ENCODE data around the gene NOP56. TPM values are rescaled to one million over a fixed set of nuclear protein-coding genes. Genes with fewer than 3 reads are reported as not detected.
A peak's percentile ranks its signal among the peaks of the same experiment; 100 is the strongest.
"Not testable (repeated sequence)": the region's sequence is repeated elsewhere in the genome, so short reads cannot be mapped to it uniquely, and the experiment has no call there.

The NOP56 gene
- polyA plus RNA-seq, 12 donors: 131 to 191 (median 155) TPM; not detected in 1

DNA sequence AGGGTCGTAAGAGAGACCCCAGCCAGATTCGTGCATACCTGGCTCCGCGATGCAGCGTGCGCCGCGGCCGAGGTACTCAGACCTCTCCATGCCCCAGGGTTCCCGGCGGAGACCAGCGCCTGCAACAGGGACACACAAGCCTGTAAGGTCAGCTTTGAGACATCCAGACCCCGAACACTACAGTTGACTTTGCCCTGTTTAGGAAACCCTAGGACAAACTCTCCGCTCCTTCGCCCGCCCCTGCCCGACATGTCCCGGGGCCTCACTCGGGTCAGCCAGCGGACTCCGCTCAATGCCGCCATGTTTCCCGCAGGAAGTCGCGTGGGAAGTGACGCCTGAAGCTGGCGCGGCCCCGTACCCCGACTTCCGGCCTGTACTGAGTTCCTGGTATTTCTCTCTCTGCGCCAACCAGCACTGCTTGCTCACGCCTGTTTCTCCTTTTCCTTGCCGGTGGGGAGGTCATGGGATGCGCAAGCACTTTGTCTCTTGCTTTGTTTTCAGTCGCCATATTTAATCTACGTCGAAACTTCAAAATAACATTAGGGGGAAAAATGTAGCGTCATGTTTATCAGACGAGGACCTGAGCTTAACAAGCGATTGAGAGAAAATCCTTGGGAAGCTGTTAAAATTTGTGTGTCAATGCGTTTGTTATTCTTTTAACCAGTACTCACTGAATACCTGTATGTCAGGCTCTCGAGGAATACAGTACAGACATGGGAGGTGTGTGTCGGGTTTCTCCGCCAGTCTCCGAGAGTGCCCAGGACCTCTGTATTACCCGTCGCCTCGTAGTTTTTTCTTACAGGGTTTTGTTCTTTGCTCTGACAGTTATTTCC is 11.7 kb downstream of the NOP56 start, which contains the start of gene IDH3B:
Gene IDH3B, minus strand, starts transcription at position 330 of the 833 bp plus-strand sequence. Its CDS starts 28 bp downstream, at position 302.
- peak; percentile 97 for DNase-seq

DNA sequence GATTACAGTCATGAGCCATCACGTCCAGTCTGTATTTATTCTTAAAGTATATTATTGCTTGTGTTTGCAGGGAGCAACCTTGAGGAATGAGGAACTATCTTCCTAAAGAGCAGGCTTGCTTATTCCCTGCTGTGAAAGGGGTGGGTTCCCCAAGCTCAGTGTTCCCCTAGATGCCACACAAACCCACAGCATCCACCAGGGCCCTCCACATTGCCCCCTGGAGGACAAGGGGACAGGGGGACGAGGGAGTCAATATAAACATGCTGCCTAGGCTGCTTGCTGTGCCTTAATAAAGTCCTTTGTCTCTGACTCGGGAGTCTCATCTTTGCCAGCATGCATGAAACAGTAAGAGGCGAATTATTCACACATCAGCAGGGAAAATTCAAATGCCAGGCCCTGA is 19.5 kb downstream of the NOP56 start:
- DNase-seq: no peak

DNA sequence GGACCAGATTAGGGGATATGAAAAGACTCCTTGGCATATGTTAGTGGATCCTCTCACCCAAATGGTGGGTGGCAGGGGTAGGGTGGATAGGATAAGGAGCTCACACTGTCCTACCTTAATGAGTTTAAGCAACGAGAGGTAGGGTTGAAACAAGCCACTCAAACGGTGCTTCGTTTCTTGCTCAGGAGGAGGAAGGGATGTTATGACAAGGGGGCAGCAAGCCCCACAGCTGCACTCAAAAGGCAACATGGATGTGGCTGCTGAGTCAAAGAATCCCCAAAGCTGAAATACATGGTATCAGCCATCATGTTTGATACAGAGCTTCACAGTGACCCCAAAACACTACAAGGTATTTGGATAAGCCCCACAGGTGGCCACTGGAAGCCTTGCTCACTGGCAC is 20.0 kb downstream of the NOP56 start:
- no peak for DNase-seq

- DNase-seq: no peak
These were observed 21.0 kb downstream of the NOP56 start for GRCh38 chr20:2673453-2673852.

DNA sequence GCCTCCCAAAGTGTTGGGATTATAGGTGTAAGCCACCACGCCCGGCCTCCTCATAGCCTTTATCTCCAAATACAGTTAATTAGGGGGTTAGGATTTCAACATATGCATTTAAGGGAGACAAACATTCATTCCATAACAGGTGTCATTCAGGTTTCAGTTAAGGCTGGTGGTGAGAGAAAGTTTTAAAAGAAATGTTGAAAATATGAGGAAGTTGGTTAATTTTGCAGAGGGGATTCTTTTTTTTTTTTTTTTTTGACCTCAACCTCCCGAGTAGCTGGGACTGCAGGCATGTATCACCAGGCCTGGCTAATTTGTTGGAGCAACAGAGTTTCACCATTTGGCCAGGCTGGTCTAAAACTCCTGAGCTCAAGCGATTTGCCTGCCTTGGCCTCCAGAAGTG is 27.6 kb downstream of the NOP56 start:
- no peak for DNase-seq

DNA sequence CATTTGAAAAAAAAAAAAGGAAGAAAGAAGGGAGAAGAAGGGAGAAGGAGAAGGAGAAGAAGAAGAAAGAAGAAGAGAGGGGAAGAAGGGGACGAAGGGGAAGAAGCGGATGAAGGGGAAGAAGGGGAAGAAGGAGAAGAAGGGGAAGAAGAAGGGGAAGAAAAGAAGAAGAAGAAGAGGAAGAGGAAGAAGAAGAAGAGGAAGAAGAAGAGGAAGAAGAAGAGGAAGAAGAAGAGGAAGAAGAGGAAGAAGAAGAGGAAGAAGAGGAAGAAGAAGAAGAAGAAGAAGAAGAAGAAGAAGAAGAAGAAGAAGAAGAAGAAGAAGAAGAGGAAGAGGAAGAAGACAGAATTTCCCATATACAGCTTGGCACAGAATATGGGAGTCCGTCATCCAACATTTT is 29.6 kb downstream of the NOP56 start:
- not testable (repeated sequence) for DNase-seq

GRCh38 chr20:2684817-2685216 is 32.4 kb downstream of the NOP56 start:
- DNase-seq: not testable (repeated sequence)

DNA sequence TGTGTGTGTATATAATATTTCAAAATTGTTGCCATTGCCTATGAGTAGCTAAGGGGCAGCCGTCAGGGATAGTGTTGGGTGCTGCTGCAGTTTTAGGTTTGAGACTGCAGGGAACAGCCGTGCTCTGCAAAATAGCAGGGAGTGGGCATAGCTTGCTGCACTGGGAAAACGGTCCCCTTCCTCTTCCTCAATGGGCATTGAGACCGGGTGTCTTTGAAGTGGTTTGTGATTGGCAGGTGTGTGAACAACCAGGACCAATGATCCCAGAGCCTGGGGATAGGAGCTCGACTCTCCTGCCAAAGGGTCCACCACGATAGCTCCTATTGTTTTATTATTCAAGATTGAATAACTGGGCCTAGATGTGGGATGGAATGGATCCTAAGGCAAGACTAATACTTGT is 35.1 kb downstream of the NOP56 start:
- DNase-seq: no peak

- DNase-seq: peak; percentile 23
These were observed 35.7 kb downstream of the NOP56 start for GRCh38 chr20:2688041-2688591.

DNA sequence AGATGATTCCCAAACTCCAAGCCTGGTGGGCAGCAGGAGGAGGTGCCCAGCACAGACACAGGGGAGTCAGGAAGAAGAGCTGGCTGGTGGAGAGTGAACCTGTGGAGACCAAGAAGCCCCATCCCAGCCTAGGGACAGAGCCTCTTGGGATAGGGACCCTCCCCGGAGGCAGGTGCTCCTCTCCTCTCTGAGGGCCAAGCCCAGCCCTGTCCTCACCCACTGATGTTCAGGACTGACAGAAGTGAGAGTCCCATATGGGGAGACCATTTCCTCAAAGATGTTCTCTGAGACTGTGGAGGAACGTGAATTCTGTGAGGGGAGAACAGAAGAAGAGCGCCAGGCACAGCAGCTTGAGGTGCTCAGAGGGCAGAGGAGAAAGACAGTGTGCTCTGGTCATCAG is 37.8 kb downstream of the NOP56 start:
- DNase-seq: no peak

- no peak for DNase-seq
These were observed 38.3 kb downstream of the NOP56 start for GRCh38 chr20:2690718-2691117.

- DNase-seq: no peak
These were observed 38.7 kb downstream of the NOP56 start for GRCh38 chr20:2691127-2691526.

DNA sequence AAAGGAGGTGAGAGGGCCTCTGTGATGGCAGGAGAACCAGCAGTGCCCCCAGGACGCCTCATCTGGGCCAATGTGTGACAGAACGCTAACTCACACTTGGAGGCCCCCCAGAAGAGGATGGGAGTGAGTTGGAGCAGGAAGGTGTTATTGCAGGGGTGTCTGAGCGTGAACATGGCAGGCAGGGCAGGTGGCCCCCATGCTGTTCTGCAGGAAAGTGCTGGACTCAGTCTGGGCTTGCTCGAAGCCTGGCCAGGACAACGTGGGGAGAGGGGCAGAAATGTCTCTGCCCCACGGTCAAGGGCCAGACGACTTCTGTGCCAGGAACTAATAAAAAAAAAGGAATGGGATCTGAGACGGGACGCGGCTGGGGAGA is 39.2 kb downstream of the NOP56 start:
- no peak for DNase-seq

GRCh38 chr20:2692036-2692885 is 39.8 kb downstream of the NOP56 start, which contains the start of gene EBF4:
Gene EBF4 (plus strand): TSS chr20:2692780. CDS start chr20:2693646, 866 bp downstream.
- peak; percentile 38 for DNase-seq

GRCh38 chr20:2692886-2693285 is 40.5 kb downstream of the NOP56 start:
- no peak for DNase-seq

DNA sequence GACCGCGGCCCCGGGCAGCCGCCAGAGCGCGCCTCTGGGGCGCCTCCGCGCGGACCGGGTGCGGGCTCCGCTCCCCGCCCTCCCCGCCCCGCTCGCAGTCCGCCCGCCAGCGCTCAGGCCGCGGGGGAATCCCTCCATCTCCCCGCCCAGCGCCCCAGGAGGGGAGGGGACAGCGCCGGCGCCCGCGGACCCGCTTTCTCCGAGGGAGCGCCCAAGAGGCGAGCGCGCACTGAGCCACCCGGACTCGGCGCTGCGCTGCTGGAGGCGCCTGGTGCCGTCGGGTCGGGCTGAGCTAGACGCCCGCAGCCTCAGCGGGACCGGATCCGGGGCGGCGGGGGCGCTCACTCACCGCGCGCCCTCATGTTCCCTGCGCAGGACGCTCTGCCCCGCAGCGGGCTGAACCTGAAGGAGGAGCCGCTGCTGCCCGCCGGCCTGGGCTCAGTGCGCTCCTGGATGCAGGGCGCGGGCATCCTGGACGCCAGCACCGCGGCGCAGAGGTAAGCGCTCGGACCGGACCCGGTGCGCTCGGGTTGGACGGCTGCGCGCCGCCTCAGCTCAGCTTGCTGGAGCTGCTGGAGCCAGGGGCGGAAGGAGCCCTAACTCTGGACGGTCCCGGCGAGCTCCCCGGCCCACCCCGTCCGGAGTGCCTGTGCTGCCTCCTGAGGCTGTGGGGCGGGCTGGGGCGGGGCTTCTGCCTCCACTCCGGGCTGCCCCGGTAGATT is 41.0 kb downstream of the NOP56 start:
- no peak for DNase-seq

DNA sequence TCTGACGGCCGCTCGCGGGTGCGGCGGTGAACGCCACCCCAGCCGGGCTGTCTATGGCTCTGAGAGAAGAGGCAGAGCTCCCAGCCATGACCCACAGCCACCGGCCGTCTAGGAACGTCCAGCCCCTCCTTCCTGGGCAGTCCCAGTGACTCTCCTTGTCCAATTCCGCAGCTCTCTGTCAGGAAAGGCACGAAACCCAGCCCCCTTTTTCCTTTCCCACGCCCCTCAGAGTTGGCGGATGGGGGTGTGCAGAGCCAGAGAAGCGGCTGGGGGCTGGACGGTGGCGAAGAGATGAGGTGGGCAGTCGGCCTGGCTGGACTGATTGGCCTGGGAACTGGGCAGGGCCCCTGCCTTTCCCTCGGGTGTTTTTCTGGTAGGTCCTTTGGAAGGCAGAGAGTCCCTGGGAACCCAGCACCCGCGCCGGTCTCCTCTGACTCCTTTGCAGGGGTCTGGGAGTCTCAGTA is 41.6 kb downstream of the NOP56 start:
- DNase-seq: no peak

DNA sequence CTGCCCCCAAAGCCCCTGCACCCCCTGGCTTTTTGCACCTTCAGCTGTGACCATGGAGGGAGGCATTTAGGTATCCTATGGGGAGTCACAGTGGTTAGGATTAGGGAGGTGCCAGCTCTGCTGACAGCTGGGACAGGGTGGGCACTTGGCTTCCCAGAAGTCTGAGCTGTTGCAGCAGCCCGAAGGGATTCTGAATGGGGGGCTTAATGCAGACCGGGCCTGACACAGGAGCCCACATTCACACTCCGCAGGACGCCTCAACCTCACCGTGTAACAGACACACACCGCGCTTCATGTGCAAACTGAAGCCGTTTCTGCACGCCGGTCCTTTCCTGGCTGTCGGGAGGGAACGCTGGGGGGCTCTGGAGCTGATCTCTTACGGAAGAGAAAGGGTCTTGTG is 42.1 kb downstream of the NOP56 start:
- DNase-seq: no peak

DNA sequence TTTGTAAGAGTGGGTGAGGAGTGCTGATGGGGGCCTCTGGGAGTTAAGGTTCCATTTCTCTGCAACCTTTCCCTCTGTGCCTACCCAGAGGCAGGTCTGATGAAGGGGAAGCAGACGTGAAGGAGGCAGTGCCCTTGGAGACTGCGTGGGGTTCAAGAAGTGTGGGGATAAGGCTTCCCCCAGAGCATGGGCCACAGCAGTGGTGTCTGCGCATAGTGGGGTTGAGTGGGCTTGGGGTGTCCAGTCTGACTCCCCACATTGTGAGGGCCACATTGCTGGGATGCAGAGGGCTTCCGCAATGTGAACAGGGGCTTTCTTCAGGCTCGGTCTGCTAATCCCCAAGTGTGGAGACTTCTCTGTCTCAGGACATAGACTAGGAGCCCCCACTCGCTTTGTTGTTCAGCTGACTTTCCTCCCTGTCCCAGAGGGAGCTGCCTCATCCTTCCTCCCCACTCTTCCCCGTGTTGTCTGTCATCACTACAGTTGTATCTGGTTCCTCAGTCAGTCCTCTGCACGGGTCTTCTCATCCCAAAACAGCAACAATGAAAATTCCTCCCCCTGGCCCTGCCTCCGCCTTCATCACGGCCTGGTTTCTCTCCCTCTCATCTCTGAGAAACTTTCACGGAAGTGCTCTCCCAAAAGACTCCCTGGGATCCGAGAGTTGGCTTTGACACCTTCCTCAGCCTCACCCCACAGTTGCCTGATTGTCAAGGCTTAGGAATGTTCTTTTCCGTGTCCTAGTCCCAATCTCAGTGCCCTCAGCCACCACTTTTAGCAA is 43.0 kb downstream of the NOP56 start:
- DNase-seq: no peak

GRCh38 chr20:2695984-2696525 is 43.6 kb downstream of the NOP56 start:
- DNase-seq: not testable (repeated sequence)

DNA sequence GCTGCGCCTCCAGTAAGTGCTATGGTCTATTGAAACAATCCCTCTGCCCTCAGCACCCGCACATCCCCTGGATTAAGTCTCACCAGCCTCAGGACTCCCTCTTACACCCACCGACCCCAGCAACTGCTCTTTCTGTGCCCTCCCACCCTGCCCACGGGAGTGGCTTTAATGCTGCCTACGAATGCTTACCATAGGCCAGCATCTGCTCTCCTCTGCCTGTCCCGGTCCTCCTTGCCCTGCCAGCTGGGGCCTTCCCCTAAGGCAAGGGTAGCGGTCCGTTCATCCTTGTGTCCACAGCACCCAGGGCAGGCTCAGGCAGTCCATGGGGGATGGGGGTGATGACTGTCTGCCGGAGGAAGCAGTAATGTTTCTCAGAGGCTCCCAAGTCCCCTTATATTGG is 44.2 kb downstream of the NOP56 start:
- no peak for DNase-seq

Data from muscle of arm (tissue), 12 donors.